ENCODE data around the gene SPTBN1. TPM values are rescaled to one million over a fixed set of nuclear protein-coding genes. Genes with fewer than 3 reads are reported as not detected.

SPTBN1 gene
- total and polyA plus RNA-seq, 2 of the 13 experiments (the other 11 are each of a cell fraction or from before 2014, with no cell fraction given), result 123 to 299 TPM

- no TSS peak for BruUV-seq (replicated peaks)
- Histone ChIP-seq H3K4me2 (ENCODE audit: low read depth, low read length) (no peak overlapping the region), H3K4me1 (ENCODE audit: insufficient read depth, low read length) (peaks cover 6% of the 10 kb centered on the region; the same call in 1 of the 2 replicates), H3K36me3 (replicated peaks in 1 of 2; ENCODE audit: control insufficient read depth in 1 of 2, insufficient read depth in 2 of 2, low read length in 2 of 2) (no peaks in the 10 kb centered on the region), H2AFZ (ENCODE audit: low read length) (no peak overlapping the region), H3K9me3 (ENCODE audit: low read length) (no peaks in the 10 kb centered on the region), H3K79me2 (ENCODE audit: insufficient read depth, low read length) (no peaks in the 10 kb centered on the region), H3K4me3 (replicated peaks in 1 of 3; ENCODE audit: insufficient read depth in 1 of 3, low read depth in 2 of 3, low read length in 3 of 3) (no peak overlapping the region), H3K27me3 (ENCODE audit: control insufficient read depth in 1 of 2, insufficient read depth in 2 of 2, low read length in 2 of 2) (peaks cover 2 to 42% of the 10 kb centered on the region in 2 experiments; a peak in 4 of 5 replicates), H4K20me1 (ENCODE audit: insufficient read depth, low read length) (no peaks in the 10 kb centered on the region), H3K27ac (ENCODE audit: extremely low read length, insufficient read depth, low read length) (no peak overlapping the region), H3K9ac (ENCODE audit: insufficient read depth, low read depth, low read length) (no peak overlapping the region)
- no peak for ATAC-seq
- DNase-seq (ENCODE audit: low spot score), result no peak
- intact Hi-C loops (cut with micrococcal nuclease; ENCODE audit: unreplicated experiment) (no loop called here), in situ Hi-C loops (cut with HindIII; ENCODE audit: extremely low pct_ligation_motif_present, low pct_unique_long_range_greater_than_20kb) (no loop called here)
- no peak for TF ChIP-seq MTF2 (CRISPR knock-in tag; IDR thresholded peaks at IDR 0.05; ENCODE audit: borderline replicate concordance)
- TF ChIP-seq ZNF598 (CRISPR knock-in tag; IDR thresholded peaks at IDR 0.05; ENCODE audit: borderline replicate concordance), result no peak
- no peak for TF ChIP-seq SNAI1 (CRISPR knock-in tag; IDR thresholded peaks at IDR 0.05; ENCODE audit: borderline replicate concordance)
- no peak for TF ChIP-seq ARNT2 (CRISPR knock-in tag; IDR thresholded peaks at IDR 0.05; ENCODE audit: low read depth)
- no peak for TF ChIP-seq XBP1 (CRISPR knock-in tag; IDR thresholded peaks at IDR 0.05)
- TF ChIP-seq RXRB (CRISPR knock-in tag; IDR thresholded peaks at IDR 0.05; ENCODE audit: borderline replicate concordance), result no peak
- no peak for TF ChIP-seq ZNF503 (CRISPR knock-in tag; IDR thresholded peaks at IDR 0.05)
- TF ChIP-seq KMT2B (CRISPR knock-in tag; IDR thresholded peaks at IDR 0.05), result no peak
- no peak for TF ChIP-seq ZNF12 (CRISPR knock-in tag; IDR thresholded peaks at IDR 0.05)
- TF ChIP-seq ARID2 (CRISPR knock-in tag; IDR thresholded peaks at IDR 0.05; ENCODE audit: borderline replicate concordance), result no peak
- TF ChIP-seq ZNF710 (CRISPR knock-in tag; IDR thresholded peaks at IDR 0.05; ENCODE audit: borderline replicate concordance), result no peak
- no peak for TF ChIP-seq PCBP2 (optimal IDR thresholded peaks at IDR 0.05; ENCODE audit: low read depth, low read length, poor library complexity, severe bottlenecking)
- TF ChIP-seq ZNF205 (CRISPR knock-in tag; IDR thresholded peaks at IDR 0.05), result no peak
- TF ChIP-seq MXD3 (CRISPR knock-in tag; IDR thresholded peaks at IDR 0.05), result no peak
- whole genome bisulfite sequencing (ENCODE audit: low lambda C conversion rate), result 48% methylated on average over 4 of the region's 4 CpGs
- CTCF ChIA-PET (ENCODE audit: low intra/inter-chr PET ratio, low total read pairs), result no interaction called here
- no peak for FAIRE-seq
- POLR2A ChIA-PET, result no interaction called here
Measured at GRCh38 chr2:54432251-54433015, 23.7 kb upstream of the SPTBN1 start.
